DND-41 (cell line): Measurements from ENCODE around the gene DPYSL4.
A peak's percentile ranks its signal among the peaks of the same experiment; 100 is the strongest.

ENCODE experiments used
- ATAC-seq: fragments of 200-7000 bp; cut with Tn5 transposase; 3 replicates; pipeline ENCODE4 v1.9.1; 2021; ENCODE audit warnings: low read depth; ENCODE audit not compliant: insufficient read depth
- DNase-seq: peaks from one replicate; pipeline ENCODE4 v3.0.0-alpha.2; 2020
- H2AFZ ChIP-seq: 2 replicates; pipeline ENCODE4 v1.6.0; 2012; ENCODE audit warnings: low read depth, low read length
- H3K27ac ChIP-seq: 2 replicates; pipeline ENCODE4 v1.5.1; 2012; ENCODE audit warnings: low read length, inconsistent platforms
- H3K27me3 ChIP-seq: fragments of 200-600 bp; sonication (generic); 2 replicates; pipeline ENCODE4 v1.6.0; 2012; ENCODE audit warnings: low read length, mild to moderate bottlenecking, inconsistent platforms; ENCODE audit not compliant: insufficient read depth, poor library complexity
- H3K36me3 ChIP-seq: 2 replicates; pipeline ENCODE4 v1.5.1; 2012; ENCODE audit warnings: low read length, inconsistent platforms; ENCODE audit not compliant: insufficient read depth
- H3K4me1 ChIP-seq: 2 replicates; pipeline ENCODE4 v1.5.1; 2012; ENCODE audit warnings: mild to moderate bottlenecking, low read length; ENCODE audit not compliant: insufficient read depth
- H3K4me2 ChIP-seq: 2 replicates; pipeline ENCODE4 v1.6.0; 2012; ENCODE audit warnings: mild to moderate bottlenecking, moderate library complexity, low read length, inconsistent platforms; ENCODE audit not compliant: insufficient read depth
- H3K4me3 ChIP-seq, 2 experiments: fragments of 200-600 bp in 1 of 2; shearing (Covaris generic) in 1 of 2; 2 replicates each; pipeline ENCODE4 v1.5.1; 2012 to 2016; ENCODE audit warnings: inconsistent platforms in 2 of 2, low read length in 2 of 2, mild to moderate bottlenecking in 2 of 2, low read depth in 1 of 2, moderate library complexity in 1 of 2
- H3K79me2 ChIP-seq: 2 replicates; pipeline ENCODE4 v1.6.0; 2012; ENCODE audit warnings: low read length, inconsistent platforms; ENCODE audit not compliant: insufficient read depth
- H3K9ac ChIP-seq: 2 replicates; pipeline ENCODE4 v1.6.0; 2012; ENCODE audit warnings: low read depth, mild to moderate bottlenecking, inconsistent platforms, low read length, moderate library complexity
- H3K9me3 ChIP-seq: 2 replicates; pipeline ENCODE4 v1.5.1; 2012; ENCODE audit warnings: low read length, moderate library complexity, mild to moderate bottlenecking, inconsistent platforms; ENCODE audit not compliant: insufficient read depth, severe bottlenecking
- H4K20me1 ChIP-seq: 2 replicates; pipeline ENCODE4 v1.6.0; 2012; ENCODE audit warnings: low read length; ENCODE audit not compliant: insufficient read depth
- EZH2 ChIP-seq: IDR thresholded peaks from 3 replicates; pipeline ENCODE4 v1.6.1; 2012; ENCODE audit warnings: borderline replicate concordance, low read depth, mild to moderate bottlenecking, moderate library complexity, low read length, inconsistent platforms; ENCODE audit not compliant: severe bottlenecking
- TF ChIP-seq, protein P1 (sequence below): IDR thresholded peaks from 2 replicates; pipeline ENCODE4 v1.5.1; 2012; ENCODE audit warnings: borderline replicate concordance, low read length, moderate library complexity, mild to moderate bottlenecking; ENCODE audit not compliant: poor library complexity, severe bottlenecking; ENCODE audit errors: extremely low read depth

The DPYSL4 gene

DNA sequence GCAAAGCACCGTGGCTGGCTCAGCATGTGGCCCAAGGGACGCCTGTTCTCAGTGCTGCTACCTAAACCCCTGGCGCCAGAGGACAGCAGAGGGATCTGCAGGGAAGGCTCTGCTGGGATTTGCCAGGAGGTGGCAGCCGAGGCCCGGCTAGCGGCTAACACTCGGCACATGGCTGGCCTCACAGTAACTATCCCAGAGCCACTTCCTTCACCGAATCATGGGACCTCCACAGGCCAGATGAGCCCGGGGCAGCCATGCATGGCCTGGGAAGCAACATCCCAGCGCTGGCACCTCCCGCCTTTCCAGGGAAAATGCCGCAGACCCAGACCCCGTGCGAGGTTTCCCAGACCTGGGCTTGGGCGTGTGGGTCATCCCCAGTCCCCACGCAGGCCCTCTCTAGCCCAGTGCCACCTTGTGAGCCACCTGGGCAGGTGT lies 36.4 kb downstream of the DPYSL4 start:
- Histone ChIP-seq H3K27me3 (no peaks in the 10 kb centered on the region), H3K79me2 (no peaks in the 10 kb centered on the region), H3K4me1 (no peaks in the 10 kb centered on the region), H2AFZ (no peak overlapping the region), H3K9ac (no peak overlapping the region), H3K4me3 (no peak overlapping the region), H3K27ac (no peak overlapping the region), H3K36me3 (no peaks in the 10 kb centered on the region), H3K4me2 (no peak overlapping the region), H3K9me3 (no peaks in the 10 kb centered on the region), H4K20me1 (no peaks in the 10 kb centered on the region; the same call in 1 of the 2 replicates)
- ATAC-seq (peak; percentile 77), DNase-seq (peak; percentile 43)
- TF ChIP-seq, protein P1, sequence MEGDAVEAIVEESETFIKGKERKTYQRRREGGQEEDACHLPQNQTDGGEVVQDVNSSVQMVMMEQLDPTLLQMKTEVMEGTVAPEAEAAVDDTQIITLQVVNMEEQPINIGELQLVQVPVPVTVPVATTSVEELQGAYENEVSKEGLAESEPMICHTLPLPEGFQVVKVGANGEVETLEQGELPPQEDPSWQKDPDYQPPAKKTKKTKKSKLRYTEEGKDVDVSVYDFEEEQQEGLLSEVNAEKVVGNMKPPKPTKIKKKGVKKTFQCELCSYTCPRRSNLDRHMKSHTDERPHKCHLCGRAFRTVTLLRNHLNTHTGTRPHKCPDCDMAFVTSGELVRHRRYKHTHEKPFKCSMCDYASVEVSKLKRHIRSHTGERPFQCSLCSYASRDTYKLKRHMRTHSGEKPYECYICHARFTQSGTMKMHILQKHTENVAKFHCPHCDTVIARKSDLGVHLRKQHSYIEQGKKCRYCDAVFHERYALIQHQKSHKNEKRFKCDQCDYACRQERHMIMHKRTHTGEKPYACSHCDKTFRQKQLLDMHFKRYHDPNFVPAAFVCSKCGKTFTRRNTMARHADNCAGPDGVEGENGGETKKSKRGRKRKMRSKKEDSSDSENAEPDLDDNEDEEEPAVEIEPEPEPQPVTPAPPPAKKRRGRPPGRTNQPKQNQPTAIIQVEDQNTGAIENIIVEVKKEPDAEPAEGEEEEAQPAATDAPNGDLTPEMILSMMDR = peak; percentile 64
- TF ChIP-seq EZH2 = no peak

DNA sequence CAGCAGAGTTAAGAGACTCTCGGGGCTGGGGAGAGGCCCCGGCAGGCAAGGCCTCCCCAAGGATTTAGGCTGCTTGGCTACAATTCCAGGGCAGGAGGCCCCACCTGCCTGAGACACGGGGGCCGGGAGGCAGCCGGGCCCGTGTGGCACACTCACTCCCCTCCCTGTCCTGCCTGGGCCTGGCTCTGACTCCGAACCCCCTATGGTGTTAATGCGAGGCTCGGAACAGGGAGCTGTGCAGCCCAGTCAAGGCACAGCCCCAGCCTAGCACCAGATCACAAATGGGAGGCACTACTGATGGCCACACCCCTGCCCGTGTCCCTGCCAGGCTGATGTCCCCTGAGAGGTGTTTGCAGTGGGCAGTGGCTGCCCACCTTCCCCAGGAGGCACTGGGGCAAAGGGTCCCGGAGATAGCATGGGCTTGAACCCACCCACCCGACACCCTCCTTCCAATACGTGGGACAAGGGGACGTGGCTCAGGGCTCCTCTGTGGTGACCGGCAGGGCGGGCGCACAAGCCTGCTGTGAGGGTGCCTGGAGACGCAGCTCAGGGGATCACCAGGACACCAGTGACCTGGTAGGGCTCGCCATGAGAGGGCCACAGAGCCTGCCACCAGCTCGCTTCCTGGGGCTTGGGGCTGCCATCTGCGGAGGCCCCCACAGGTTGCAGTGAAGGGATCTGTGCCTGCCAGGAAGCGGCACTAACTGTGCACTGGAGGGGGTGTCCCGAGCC lies 37.0 kb downstream of the DPYSL4 start:
- TF ChIP-seq EZH2 = no peak
- TF ChIP-seq, protein P1 = no peak
- no peaks in the 10 kb centered on the region for H3K79me2 ChIP-seq
- no peak overlapping the region for H2AFZ ChIP-seq
- no peaks in the 10 kb centered on the region for H3K9me3 ChIP-seq
- H3K4me2 ChIP-seq = no peak overlapping the region
- no peaks in the 10 kb centered on the region for H3K27me3 ChIP-seq
- no peak for DNase-seq
- ATAC-seq = no peak
- H3K27ac ChIP-seq = no peak overlapping the region
- H3K9ac ChIP-seq = no peak overlapping the region
- H3K36me3 ChIP-seq = no peaks in the 10 kb centered on the region
- no peaks in the 10 kb centered on the region; the same call in 1 of the 2 replicates for H4K20me1 ChIP-seq
- no peak overlapping the region for H3K4me3 ChIP-seq
- no peaks in the 10 kb centered on the region for H3K4me1 ChIP-seq

DNA sequence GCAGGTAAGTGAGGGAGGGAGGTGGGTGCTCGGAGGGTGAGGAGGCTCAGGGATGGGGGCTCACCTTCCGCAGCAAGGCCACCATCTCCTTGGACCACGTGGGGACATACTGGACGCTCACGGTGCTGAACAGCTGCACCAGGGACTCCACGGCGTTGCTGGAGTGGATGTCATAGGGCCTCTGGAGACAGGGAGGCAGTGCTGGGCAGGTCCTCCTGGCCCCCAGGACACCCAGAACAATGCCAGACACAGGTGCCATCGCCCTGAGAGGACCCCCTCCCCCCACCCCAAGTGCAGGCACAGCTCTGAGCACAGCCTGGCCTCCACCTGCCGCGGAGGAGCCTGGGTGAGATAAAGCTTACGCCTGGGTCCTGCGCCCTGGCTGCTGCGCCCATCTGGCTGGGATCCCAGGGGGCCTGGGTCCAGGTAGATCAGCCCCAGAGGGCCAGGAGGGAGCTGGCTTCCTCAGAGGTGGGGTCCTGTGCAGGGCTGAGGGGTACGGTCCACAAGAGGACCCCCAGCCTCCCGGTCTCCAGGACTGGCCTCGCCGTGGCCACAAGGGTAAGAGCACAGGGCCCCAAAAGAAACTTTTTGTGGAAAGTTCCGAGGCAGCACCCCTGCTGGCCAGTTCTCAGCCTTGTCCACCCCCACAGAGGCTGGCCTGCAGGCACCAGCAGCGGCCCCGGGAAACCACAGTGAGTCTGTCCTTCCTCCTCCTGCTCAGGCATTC lies 37.8 kb downstream of the DPYSL4 start:
- Histone ChIP-seq H3K4me2 (no peak overlapping the region), H3K27ac (no peak overlapping the region), H3K4me3 (no peak overlapping the region), H3K27me3 (no peaks in the 10 kb centered on the region), H3K9me3 (no peaks in the 10 kb centered on the region), H3K4me1 (no peaks in the 10 kb centered on the region), H2AFZ (no peak overlapping the region), H3K79me2 (no peaks in the 10 kb centered on the region), H3K9ac (no peak overlapping the region), H3K36me3 (no peaks in the 10 kb centered on the region), H4K20me1 (no peaks in the 10 kb centered on the region; the same call in 1 of the 2 replicates)
- ATAC-seq (no peak), DNase-seq (no peak)
- TF ChIP-seq, protein P1 = no peak
- no peak for TF ChIP-seq EZH2
